Stimulated activated CD4-positive, alpha-beta T cell treated with anti-CD3 and anti-CD28 coated beads, Interleukin-1b, Interleukin-23, amount 100 ng/mL, for 48 hours (primary cell): ENCODE data around the gene DCTD.
"Not testable (repeated sequence)": the region's sequence is repeated elsewhere in the genome, so short reads cannot be mapped to it uniquely, and the experiment has no call there.

Source experiments
- DNase-seq: peaks from one replicate; pipeline ENCODE4 v3.0.0-alpha.2; 2020

The DCTD gene

GRCh38 chr4:182920676-182921075, 3.5 kb upstream of the DCTD start:
- no peak for DNase-seq

- peak; percentile 45 for DNase-seq
Observed at GRCh38 chr4:182918791-182919302, 1.7 kb upstream of the DCTD start.

- DNase-seq: no peak
Observed at GRCh38 chr4:182918044-182918607, 940 bp upstream of the DCTD start.

- DNase-seq: peak; percentile 35
Observed at GRCh38 chr4:182916483-182917181, 554 bp downstream of the DCTD start.

- DNase-seq: no peak
Observed at GRCh38 chr4:182914357-182914756, 2.8 kb downstream of the DCTD start.

- DNase-seq: no peak
Observed at GRCh38 chr4:182913621-182914020, 3.6 kb downstream of the DCTD start.

GRCh38 chr4:182913036-182913435, 4.2 kb downstream of the DCTD start:
- DNase-seq: no peak

- DNase-seq: no peak
Observed at GRCh38 chr4:182908124-182908523, 9.1 kb downstream of the DCTD start.

- no peak for DNase-seq
Observed at GRCh38 chr4:182907396-182907795, 9.8 kb downstream of the DCTD start.

GRCh38 chr4:182906786-182907185, 10.4 kb downstream of the DCTD start:
- no peak for DNase-seq

- no peak for DNase-seq
Observed at GRCh38 chr4:182905038-182905437, 12.1 kb downstream of the DCTD start.

GRCh38 chr4:182904211-182904761, 12.9 kb downstream of the DCTD start:
- no peak for DNase-seq

- DNase-seq: no peak
Observed at GRCh38 chr4:182903013-182903412, 14.2 kb downstream of the DCTD start.

GRCh38 chr4:182901337-182901736, 15.8 kb downstream of the DCTD start:
- no peak for DNase-seq

- not testable (repeated sequence) for DNase-seq
Observed at GRCh38 chr4:182900021-182900420, 17.2 kb downstream of the DCTD start.

- no peak for DNase-seq
Observed at GRCh38 chr4:182898479-182898799, 18.7 kb downstream of the DCTD start.

GRCh38 chr4:182897601-182898478, 19.3 kb downstream of the DCTD start:
- DNase-seq: no peak

- no peak for DNase-seq
Observed at GRCh38 chr4:182896421-182896820, 20.8 kb downstream of the DCTD start.

GRCh38 chr4:182895791-182896292, 21.3 kb downstream of the DCTD start:
- no peak for DNase-seq

- no peak for DNase-seq
Observed at GRCh38 chr4:182894681-182895275, 22.4 kb downstream of the DCTD start.

- no peak for DNase-seq
Observed at GRCh38 chr4:182893474-182894080, 23.6 kb downstream of the DCTD start.

- DNase-seq: no peak
Observed at GRCh38 chr4:182893047-182893446, 24.1 kb downstream of the DCTD start.
